Coronary artery (tissue), 2 donors: Measurements from ENCODE around the gene NEUROG3.

ENCODE experiments used
- DNase-seq: peaks from one replicate; pipeline ENCODE4 v3.0.0-alpha.2; 2017; ENCODE audit warnings: low spot score
- H3K27ac ChIP-seq, 2 donors: fragments of 200-600 bp; sonication (generic); one replicate each; pipeline ENCODE4 v1.5.1; 2016 to 2019
- H3K4me3 ChIP-seq: fragments of 200-600 bp; sonication (generic); 2 replicates; pipeline ENCODE4 v1.5.1; 2016; ENCODE audit warnings: mild to moderate bottlenecking, moderate library complexity
- CTCF ChIP-seq: fragments of 200-600 bp; sonication (generic); IDR thresholded peaks from one replicate; pipeline ENCODE4 v1.5.1; 2019; ENCODE audit warnings: antibody characterized with exemption

Gene NEUROG3

GRCh38 chr10:69559525-69559924, 13.7 kb downstream of the NEUROG3 start:
- TF ChIP-seq CTCF: no peak
- H3K4me3 ChIP-seq: no peak overlapping the region
- no peak overlapping the region for H3K27ac ChIP-seq
- no peak for DNase-seq

GRCh38 chr10:69558559-69558958, 14.7 kb downstream of the NEUROG3 start:
- no peak for TF ChIP-seq CTCF
- no peak for DNase-seq
- no peak overlapping the region for H3K27ac ChIP-seq

GRCh38 chr10:69554611-69555010, 18.6 kb downstream of the NEUROG3 start:
- Histone ChIP-seq H3K4me3 (no peak overlapping the region), H3K27ac (no peak overlapping the region)
- TF ChIP-seq CTCF: no peak
- no peak for DNase-seq

More at GRCh38 chr10:69558559-69558958, 14.7 kb downstream of the NEUROG3 start:
- H3K4me3 ChIP-seq: no peak overlapping the region

- no peak overlapping the region for H3K4me3 ChIP-seq
- no peak for TF ChIP-seq CTCF
- H3K27ac ChIP-seq: no peak overlapping the region
- DNase-seq: no peak
These were observed 19.9 kb downstream of the NEUROG3 start for GRCh38 chr10:69553328-69553727.

- no peak for DNase-seq
- TF ChIP-seq CTCF: no peak
- H3K4me3 ChIP-seq: no peak overlapping the region
- H3K27ac ChIP-seq: no peak overlapping the region
These were observed 21.0 kb downstream of the NEUROG3 start for GRCh38 chr10:69552268-69552667.

- H3K27ac ChIP-seq: no peak overlapping the region
- DNase-seq: no peak
- no peak overlapping the region for H3K4me3 ChIP-seq
- TF ChIP-seq CTCF: no peak
These were observed 23.3 kb downstream of the NEUROG3 start for GRCh38 chr10:69549959-69550358.

- H3K27ac ChIP-seq: no peak overlapping the region
- H3K4me3 ChIP-seq: no peak overlapping the region
- TF ChIP-seq CTCF: no peak
- DNase-seq: no peak
These were observed 31.8 kb downstream of the NEUROG3 start for GRCh38 chr10:69541463-69541862.
